Gastroesophageal sphincter (tissue), 4 donors: ENCODE data around the gene GPR132. TPM values are rescaled to one million over a fixed set of nuclear protein-coding genes. Genes with fewer than 3 reads are reported as not detected.

ENCODE experiments used
- ATAC-seq: fragments of 150-250 bp; one replicate; pipeline ENCODE4 v1.9.1; 2016; ENCODE audit warnings: mild to moderate bottlenecking, moderate library complexity
- H3K27ac ChIP-seq, 4 donors: fragments of 200-600 bp; sonication (generic) in 3 of 4; 1 replicate in 3 of 4; 2 replicates in 1 of 4; pipeline ENCODE4 v1.5.1; 2016 to 2019
- H3K27me3 ChIP-seq: fragments of 200-600 bp; sonication (generic); one replicate; pipeline ENCODE4 v1.5.1; 2019
- H3K36me3 ChIP-seq, 2 donors: fragments of 200-600 bp; sonication (generic); one replicate each; pipeline ENCODE4 v1.5.1; 2019; ENCODE audit warnings: control low read depth in 1 of 2
- H3K4me1 ChIP-seq, 3 donors: fragments of 200-600 bp; sonication (generic); 1 replicate in 2 of 3; 2 replicates in 1 of 3; pipeline ENCODE4 v1.5.1; 2016 to 2019; ENCODE audit warnings: control low read depth in 2 of 3
- H3K4me3 ChIP-seq, 2 donors: fragments of 200-600 bp; sonication (generic); one replicate each; pipeline ENCODE4 v1.5.1; 2019; ENCODE audit warnings: mild to moderate bottlenecking in 1 of 2, moderate library complexity in 1 of 2
- H3K9me3 ChIP-seq, 3 donors: fragments of 200-600 bp; sonication (generic); one replicate each; pipeline ENCODE4 v1.5.1; 2017 to 2019; ENCODE audit warnings: control low read depth in 2 of 3
- EP300 ChIP-seq: sonication (generic); formaldehyde crosslinking; IDR thresholded peaks from one replicate; pipeline ENCODE4 v1.6.1; 2017; ENCODE audit warnings: antibody characterized with exemption, mild to moderate bottlenecking
- POLR2A ChIP-seq, 2 donors: fragments of 450-650 bp; IDR thresholded peaks; one replicate each; pipeline ENCODE4 v1.6.1; 2017; ENCODE audit warnings: antibody characterized with exemption in 2 of 2, mild to moderate bottlenecking in 2 of 2, moderate library complexity in 1 of 2
- POLR2AphosphoS5 ChIP-seq: sonication (generic); formaldehyde crosslinking; IDR thresholded peaks from one replicate; pipeline ENCODE4 v1.6.1; 2017; ENCODE audit warnings: antibody characterized with exemption
- WGBS, 2 donors: methylation state at CpG; one replicate each; pipeline ENCODE4 v1.1.5; 2018; ENCODE audit warnings: low coverage in 1 of 2; 5-methylcytosine and 5-hydroxymethylcytosine counted together
- total RNA-seq, 4 donors: library from RNA; depleted of rRNA; stranded (reverse); fragments of >200 nt; gene quantifications; one replicate each; pipeline ENCODE4 v1.1.0, GENCODE V29; 2016
- TF ChIP-seq, protein P1 (sequence below), 4 experiments: fragments of 200-600 bp in 2 of 4; fragments of 450-650 bp in 2 of 4; sonication (generic) in 1 of 4; IDR thresholded peaks; one replicate each; pipeline ENCODE4 v1.5.1; 2017 to 2019; ENCODE audit warnings: antibody characterized with exemption in 4 of 4, mild to moderate bottlenecking in 2 of 4, moderate library complexity in 2 of 4

Gene GPR132
- total RNA-seq, 4 donors from 2014 or later, result 1.0 to 3.2 (median 2.1) TPM

DNA sequence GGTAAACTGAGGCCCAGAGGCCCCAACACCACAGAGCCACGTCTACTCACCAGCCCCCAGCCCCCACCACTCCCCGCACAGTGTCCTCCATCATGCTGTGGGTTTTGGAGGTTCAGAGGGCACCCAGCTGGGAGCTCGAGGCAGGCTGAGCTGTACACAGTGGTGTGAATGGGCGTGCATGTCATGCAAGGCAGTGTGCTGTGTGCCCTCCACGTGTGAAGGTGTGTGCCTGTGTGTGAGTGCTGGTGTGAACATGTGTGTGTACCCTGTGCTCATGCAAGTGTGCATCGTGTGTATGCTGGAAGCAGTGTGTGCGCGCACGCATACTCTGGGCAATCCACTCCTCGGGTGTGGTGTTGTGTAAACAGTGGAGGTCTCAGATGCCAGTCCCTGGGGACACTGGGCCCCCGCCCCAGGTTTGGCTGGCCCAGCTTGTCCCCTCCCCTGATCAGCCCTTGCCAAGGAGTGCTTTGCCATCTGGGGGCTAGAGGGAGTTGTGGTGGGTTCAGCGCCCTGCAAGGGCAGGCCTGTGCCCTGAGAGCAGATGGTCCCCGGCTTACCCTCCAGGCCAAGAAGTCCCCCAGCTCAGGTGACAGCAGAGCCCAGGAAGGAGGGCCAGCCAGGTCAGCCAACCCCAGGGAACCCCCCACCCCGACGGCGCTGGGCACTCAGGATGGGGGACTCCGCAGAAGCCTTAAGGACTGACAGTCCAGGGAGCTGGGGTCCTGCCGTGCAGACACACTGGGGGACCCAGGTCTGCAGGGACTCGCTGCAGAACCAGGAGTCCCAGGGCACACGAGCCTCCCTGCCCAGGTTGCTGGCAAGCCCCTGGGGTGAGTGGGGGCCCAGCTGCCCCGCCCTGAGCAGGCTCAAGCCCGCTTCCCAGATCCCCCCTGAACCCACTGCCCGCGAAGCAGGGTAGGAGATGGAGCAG, 23.8 kb upstream of the GPR132 start:
- no peak for ATAC-seq
- Histone ChIP-seq H3K27ac (peak overlapping the region in 3 of 4 donors; percentile 74 to 95 (median 83)), H3K4me1 (peaks cover 0 to 84% (median 36%) of the 10 kb centered on the region in 3 donors), H3K9me3 (no peaks in the 10 kb centered on the region), H3K27me3 (no peaks in the 10 kb centered on the region), H3K36me3 (no peaks in the 10 kb centered on the region), H3K4me3 (no peak overlapping the region)
- WGBS, 2 donors, result no CpG with 5 or more reads among the region's 24 CpGs
- TF ChIP-seq POLR2A (IDR thresholded peaks at IDR 0.05) (no peak), POLR2AphosphoS5 (no peak), EP300 (no peak)
- TF ChIP-seq, protein P1, sequence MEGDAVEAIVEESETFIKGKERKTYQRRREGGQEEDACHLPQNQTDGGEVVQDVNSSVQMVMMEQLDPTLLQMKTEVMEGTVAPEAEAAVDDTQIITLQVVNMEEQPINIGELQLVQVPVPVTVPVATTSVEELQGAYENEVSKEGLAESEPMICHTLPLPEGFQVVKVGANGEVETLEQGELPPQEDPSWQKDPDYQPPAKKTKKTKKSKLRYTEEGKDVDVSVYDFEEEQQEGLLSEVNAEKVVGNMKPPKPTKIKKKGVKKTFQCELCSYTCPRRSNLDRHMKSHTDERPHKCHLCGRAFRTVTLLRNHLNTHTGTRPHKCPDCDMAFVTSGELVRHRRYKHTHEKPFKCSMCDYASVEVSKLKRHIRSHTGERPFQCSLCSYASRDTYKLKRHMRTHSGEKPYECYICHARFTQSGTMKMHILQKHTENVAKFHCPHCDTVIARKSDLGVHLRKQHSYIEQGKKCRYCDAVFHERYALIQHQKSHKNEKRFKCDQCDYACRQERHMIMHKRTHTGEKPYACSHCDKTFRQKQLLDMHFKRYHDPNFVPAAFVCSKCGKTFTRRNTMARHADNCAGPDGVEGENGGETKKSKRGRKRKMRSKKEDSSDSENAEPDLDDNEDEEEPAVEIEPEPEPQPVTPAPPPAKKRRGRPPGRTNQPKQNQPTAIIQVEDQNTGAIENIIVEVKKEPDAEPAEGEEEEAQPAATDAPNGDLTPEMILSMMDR (IDR thresholded peaks at IDR 0.05), result no peak

DNA sequence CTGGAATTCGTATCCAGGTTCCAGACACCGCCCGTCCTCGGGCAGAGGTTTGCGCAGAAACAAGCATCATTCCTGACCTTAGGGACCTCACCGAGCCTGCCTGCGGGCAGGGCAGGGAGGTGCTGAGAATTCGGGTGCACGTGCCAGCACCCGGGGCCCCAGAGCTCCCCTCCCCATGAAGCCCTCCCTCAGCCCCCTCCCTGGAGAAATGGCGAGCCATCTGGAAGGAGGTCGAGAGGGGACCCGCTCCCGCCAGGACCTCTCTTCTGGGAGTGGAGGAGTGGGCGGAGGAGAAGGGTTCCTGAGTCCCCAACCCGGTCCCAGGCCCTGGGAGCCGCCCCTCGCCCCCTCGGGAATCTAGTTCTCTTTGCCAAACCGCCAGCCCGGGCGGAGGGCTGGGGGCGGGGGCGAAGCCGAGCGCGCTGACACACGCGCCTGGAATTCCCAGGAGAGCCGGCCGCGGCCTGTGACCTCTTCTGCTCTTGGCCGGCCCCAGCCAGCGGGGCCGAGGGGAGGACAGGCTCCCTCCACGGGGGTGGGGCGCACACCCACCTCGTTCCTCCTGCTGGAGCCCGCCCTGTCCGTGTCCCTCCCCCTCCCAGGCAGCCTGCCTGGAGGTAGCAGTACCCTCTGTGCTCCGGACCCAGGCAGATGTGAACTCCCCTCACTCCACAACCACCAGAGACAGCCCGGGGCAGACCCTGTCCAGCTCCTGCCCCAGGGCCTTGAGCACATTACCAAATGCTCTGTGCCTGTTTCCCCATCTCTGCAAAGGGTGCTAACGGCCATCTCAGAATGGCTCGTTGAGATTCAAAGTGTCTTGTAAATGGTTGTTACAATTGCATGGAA, 23.0 kb upstream of the GPR132 start:
- Histone ChIP-seq H3K27ac (peak overlapping the region in 3 of 4 donors; percentile 74 to 95 (median 83)), H3K9me3 (no peaks in the 10 kb centered on the region), H3K4me1 (peaks cover 0 to 77% (median 34%) of the 10 kb centered on the region in 3 donors), H3K27me3 (no peaks in the 10 kb centered on the region), H3K4me3 (peak overlapping the region in 1 of 2 donors; percentile 60), H3K36me3 (no peaks in the 10 kb centered on the region)
- WGBS, 2 donors, result 0% methylated on average over 2 of the region's 44 CpGs; no CpG with 5 or more reads in 1 of the 2 donors
- peak in 1 of 2 donors; percentile 4 for TF ChIP-seq POLR2A (IDR thresholded peaks at IDR 0.05)
- TF ChIP-seq, protein P1 (IDR thresholded peaks at IDR 0.05), result no peak
- TF ChIP-seq POLR2AphosphoS5, result peak; percentile 41
- ATAC-seq, result peak; percentile 32

DNA sequence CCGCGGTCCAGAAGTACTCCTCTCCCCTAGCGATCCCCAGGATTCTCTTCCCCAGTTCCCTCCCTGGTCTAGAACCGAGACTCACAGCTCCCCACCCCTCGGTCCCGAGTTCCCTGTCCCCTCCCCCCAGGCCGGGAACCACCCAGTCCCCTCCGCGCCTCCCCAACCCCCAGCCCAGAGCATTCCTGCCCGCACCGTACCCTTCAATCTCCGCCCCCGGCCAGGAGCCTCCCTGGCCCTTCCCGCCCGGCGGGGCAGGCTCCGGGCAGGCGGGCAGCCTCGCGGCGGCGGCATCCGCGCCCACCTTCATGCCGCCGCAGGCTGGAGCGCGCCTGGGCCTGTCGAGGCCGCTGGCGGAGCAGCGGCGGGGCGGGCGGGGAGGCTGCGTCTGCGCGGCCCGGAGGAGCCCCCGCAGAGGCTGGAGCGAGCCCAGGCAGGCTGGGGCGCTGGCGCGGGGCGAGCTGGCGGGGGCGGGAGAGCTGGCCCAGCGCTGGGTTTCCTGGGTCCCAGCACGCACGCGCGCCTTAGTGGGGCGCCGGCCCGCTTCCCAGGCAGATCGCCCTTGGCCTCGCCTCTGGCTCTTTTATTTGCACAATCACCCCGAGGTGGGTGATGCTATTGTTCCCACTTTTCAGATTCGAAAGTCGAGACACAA, 22.2 kb upstream of the GPR132 start:
- Histone ChIP-seq H3K27ac (peak overlapping the region in 3 of 4 donors; percentile 74 to 95 (median 83)), H3K4me3 (peak overlapping the region; percentile 29 to 60), H3K9me3 (no peaks in the 10 kb centered on the region), H3K36me3 (no peaks in the 10 kb centered on the region), H3K4me1 (peaks cover 0 to 69% (median 28%) of the 10 kb centered on the region in 3 donors), H3K27me3 (no peaks in the 10 kb centered on the region)
- peak; percentile 31 for ATAC-seq
- TF ChIP-seq, protein P1 (IDR thresholded peaks at IDR 0.05), result no peak
- TF ChIP-seq POLR2AphosphoS5 (peak; percentile 7), POLR2A (IDR thresholded peaks at IDR 0.05) (no peak), EP300 (no peak)
- WGBS, 2 donors, result 0% methylated on average over 1 of the region's 60 CpGs; no CpG with 5 or more reads in 1 of the 2 donors

GRCh38 chr14:105086833-105087307, 21.6 kb upstream of the GPR132 start:
- H3K4me1 ChIP-seq, result peaks cover 0 to 64% (median 22%) of the 10 kb centered on the region in 3 donors
- no peak for TF ChIP-seq EP300
- peak in 1 of 2 donors; percentile 10 for TF ChIP-seq POLR2A (IDR thresholded peaks at IDR 0.05)
- peak; percentile 15 for TF ChIP-seq POLR2AphosphoS5
- TF ChIP-seq, protein P1 (IDR thresholded peaks at IDR 0.05), result peak in 3 of 4 experiments; percentile 86 to 90 (median 89)
- no peaks in the 10 kb centered on the region for H3K36me3 ChIP-seq
- ATAC-seq, result peak; percentile 66
- H3K4me3 ChIP-seq, result peak overlapping the region; percentile 29 to 60
- no peaks in the 10 kb centered on the region for H3K9me3 ChIP-seq
- no peaks in the 10 kb centered on the region for H3K27me3 ChIP-seq
- no CpG with 5 or more reads among the region's 45 CpGs for WGBS, 2 donors
- peak overlapping the region in 3 of 4 donors; percentile 74 to 95 (median 83) for H3K27ac ChIP-seq
